Measurements from ENCODE around the gene ASIC4. TPM values are rescaled to one million over a fixed set of nuclear protein-coding genes. Genes with fewer than 3 reads are reported as not detected.

Gene ASIC4
- polyA plus RNA-seq, 4 donors, result 0.10 to 0.33 (median 0.17) TPM

- no peak for DNase-seq (ENCODE audit: low read depth in 4 of 4, low spot score in 2 of 4)
Measured at GRCh38 chr2:219565130-219566080, 51.1 kb downstream of the ASIC4 start.

DNA sequence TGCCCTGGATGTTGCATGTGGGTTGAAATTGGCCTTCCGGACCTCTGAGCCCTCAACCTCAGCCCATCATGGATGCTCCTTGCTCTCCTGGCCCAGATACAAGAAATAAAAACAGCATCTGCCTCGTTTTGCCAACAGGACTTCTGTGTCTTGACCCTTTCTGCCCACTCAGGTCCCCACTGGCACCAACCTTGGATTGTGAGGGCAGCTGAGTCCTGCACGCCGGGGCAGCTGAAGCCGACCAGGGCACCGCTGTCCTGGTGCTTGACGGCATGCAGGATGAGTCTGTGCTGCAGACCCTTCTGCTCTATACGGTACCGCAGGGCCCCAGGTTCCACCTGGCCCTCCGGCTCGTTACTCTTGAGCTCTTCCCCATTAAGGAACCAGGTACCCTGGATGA lies 52.4 kb downstream of the ASIC4 start:
- DNase-seq (ENCODE audit: low read depth in 4 of 4, low spot score in 2 of 4), result no peak

DNA sequence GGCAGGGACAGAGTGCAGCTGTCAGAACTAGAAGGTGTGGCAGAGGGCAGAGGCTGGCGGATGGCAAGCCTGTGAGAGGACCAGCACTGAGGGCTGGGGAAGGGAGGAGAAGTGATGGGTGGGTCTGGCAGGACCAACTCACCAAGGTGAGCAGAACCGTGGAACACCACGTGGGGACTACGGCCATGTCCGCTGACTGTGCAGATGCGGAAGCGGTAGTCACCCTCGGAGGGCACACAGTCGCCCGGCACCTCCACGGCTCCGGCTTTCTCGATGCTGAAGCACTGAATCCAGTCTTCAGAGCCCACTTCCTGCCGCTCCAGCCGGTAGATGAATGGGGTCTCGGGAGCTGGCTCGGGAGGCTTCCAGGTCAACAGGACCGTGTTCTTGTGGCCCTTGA lies 52.8 kb downstream of the ASIC4 start:
- no peak for DNase-seq (ENCODE audit: low read depth in 4 of 4, low spot score in 2 of 4)

- no peak for DNase-seq (ENCODE audit: low read depth in 4 of 4, low spot score in 2 of 4)
Measured at GRCh38 chr2:219567791-219568361, 53.6 kb downstream of the ASIC4 start.

GRCh38 chr2:219569041-219569440 lies 54.8 kb downstream of the ASIC4 start:
- no peak for DNase-seq (ENCODE audit: low read depth in 4 of 4, low spot score in 2 of 4)

DNA sequence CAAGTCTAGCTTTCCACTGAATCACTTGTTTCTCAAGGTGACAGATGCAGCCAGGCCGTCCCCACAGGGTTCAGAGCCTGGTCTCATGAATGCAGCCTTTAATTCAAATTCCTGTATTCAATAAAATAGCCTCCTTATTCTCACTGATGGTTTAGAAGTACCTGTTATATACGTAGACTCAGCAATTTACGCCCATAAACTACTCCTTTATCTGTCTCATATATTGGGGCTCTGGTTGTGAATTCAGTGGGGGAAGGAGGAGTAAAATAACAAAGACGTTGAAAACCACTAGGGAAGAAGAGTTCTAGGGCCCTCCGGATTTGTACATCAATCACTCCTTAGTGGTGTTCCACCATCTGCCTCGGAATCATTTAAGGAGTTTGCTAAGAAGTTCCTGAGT lies 55.4 kb downstream of the ASIC4 start:
- DNase-seq (ENCODE audit: low read depth in 4 of 4, low spot score in 2 of 4), result no peak

- DNase-seq (ENCODE audit: low read depth in 4 of 4, low spot score in 2 of 4), result no peak
Measured at GRCh38 chr2:219570194-219570923, 56.1 kb downstream of the ASIC4 start.

GRCh38 chr2:219570924-219571310 lies 56.6 kb downstream of the ASIC4 start:
- no peak for DNase-seq (ENCODE audit: low read depth in 4 of 4, low spot score in 2 of 4)

GRCh38 chr2:219571311-219572236 lies 57.3 kb downstream of the ASIC4 start, which contains the start of gene OBSL1:
Gene OBSL1 (minus strand): TSS chr2:219571539. CDS start chr2:219571232, 307 bp downstream.
- DNase-seq (ENCODE audit: low read depth in 4 of 4, low spot score in 2 of 4), result no peak

GRCh38 chr2:219572237-219573001 lies 58.1 kb downstream of the ASIC4 start, which contains the start of gene INHA:
Gene INHA (plus strand): TSS chr2:219572310. CDS start chr2:219572375, 65 bp downstream.
- no peak for DNase-seq (ENCODE audit: low read depth in 4 of 4, low spot score in 2 of 4)

DNA sequence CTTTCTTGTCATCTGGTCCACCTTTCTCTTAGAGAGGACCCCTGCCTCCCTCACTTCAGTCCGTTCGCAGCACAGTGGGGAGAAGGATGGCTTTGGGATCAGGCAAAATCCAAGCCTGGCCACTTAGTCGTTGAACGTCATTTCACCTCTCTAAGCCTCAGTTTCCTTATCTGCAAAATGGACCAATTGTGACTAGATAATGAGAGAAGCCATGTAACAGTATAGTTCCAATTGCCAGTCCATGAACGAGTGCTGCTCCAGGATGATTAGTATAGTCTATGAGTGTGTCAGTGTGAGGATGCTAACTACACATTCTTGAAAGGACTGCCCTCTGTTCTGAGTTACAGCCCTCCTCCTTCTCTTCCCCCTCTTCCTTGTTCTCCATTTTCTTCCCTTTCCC lies 58.9 kb downstream of the ASIC4 start:
- DNase-seq (ENCODE audit: low read depth in 4 of 4, low spot score in 2 of 4), result no peak

GRCh38 chr2:219574484-219575311 lies 60.4 kb downstream of the ASIC4 start:
- DNase-seq (ENCODE audit: low read depth in 4 of 4, low spot score in 2 of 4), result no peak

GRCh38 chr2:219575566-219576504 lies 61.6 kb downstream of the ASIC4 start:
- no peak for DNase-seq (ENCODE audit: low read depth in 4 of 4, low spot score in 2 of 4)

- no peak for DNase-seq (ENCODE audit: low read depth in 4 of 4, low spot score in 2 of 4)
Measured at GRCh38 chr2:219576505-219577388, 62.5 kb downstream of the ASIC4 start.

DNA sequence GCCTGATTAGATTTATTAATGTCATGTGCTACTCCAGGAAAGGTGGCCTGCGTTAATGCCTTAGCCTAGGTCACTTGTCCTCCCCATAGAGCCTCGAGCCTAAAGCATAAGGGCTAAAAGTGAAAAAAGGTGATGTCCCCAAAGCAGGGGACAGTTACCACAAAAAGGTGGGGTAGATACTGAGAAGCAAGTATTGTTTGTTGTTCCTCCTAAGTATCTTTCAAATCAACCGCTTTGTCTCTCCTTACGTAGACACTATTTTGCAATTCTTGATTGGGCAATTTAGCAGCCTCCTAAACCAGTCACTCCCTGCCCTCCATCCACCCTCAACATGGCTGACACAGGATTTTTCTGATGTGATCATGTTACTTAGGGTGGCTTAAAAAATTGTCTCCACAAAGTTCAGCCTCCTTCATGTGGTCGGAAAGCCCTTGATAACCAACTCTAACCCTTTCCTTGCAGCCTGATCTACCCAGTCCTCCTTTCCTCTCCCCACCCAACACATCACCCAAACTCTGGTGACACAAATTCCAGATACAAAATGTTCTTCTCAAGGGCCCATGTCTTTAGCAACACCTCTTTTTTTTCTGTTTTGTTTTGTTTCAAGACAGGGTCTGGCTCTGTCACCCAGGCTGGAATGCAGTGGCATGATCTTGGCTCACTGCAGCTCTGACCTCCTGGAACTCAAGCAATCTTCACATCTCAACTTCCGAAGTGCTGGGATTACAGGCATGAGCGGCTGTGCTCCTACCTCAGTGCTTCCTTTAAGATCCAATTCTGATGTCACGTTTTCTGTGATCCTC lies 64.7 kb downstream of the ASIC4 start:
- DNase-seq (ENCODE audit: low read depth in 4 of 4, low spot score in 2 of 4), result no peak

DNA sequence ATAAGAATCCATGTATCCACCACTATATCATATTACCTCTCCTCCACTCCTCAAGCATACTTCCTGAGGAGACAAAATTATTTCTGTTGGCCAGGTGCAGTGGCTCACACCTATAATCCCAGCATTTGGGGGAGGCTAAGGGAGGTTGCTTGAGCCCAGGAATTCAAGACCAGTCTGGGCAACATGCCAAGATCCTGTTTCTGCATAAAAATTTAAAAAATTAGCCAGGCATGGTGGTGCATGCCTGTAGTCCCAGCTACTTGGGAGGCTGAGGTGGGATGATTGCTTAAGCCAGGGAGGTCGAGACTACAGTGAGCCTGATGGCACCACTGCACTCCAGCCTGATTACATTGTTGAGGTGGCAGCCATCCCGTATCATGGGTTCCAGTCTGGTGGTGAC lies 67.1 kb downstream of the ASIC4 start:
- no peak for DNase-seq (ENCODE audit: low read depth in 4 of 4, low spot score in 2 of 4)

Measured in left renal cortex interstitium (tissue), 4 donors.